Nephron progenitor cell (in vitro differentiated cells): ENCODE measurements around the gene DNTT.
A peak's percentile ranks its signal among the peaks of the same experiment; 100 is the strongest.

ENCODE experiments used
- DNase-seq: peaks from one replicate; pipeline ENCODE4 v3.0.0; 2021
- H3K27ac Mint-ChIP-seq: 2 replicates; pipeline ENCODE4 v1.8.0; 2021; ENCODE audit warnings: mild to moderate bottlenecking, moderate library complexity, mixed read lengths
- H3K27me3 Mint-ChIP-seq: 2 replicates; pipeline ENCODE4 v1.8.0; 2021; ENCODE audit warnings: mild to moderate bottlenecking, low read depth, mixed read lengths; ENCODE audit not compliant: poor library complexity
- H3K36me3 Mint-ChIP-seq: 2 replicates; pipeline ENCODE4 v1.8.0; 2021; ENCODE audit warnings: low read depth, mixed read lengths
- H3K4me1 Mint-ChIP-seq: 2 replicates; pipeline ENCODE4 v1.8.0; 2021; ENCODE audit warnings: mixed read lengths
- H3K4me3 Mint-ChIP-seq: 2 replicates; pipeline ENCODE4 v1.8.0; 2021; ENCODE audit warnings: mild to moderate bottlenecking, moderate library complexity, mixed read lengths
- H3K9me3 Mint-ChIP-seq: 2 replicates; pipeline ENCODE4 v1.8.0; 2021; ENCODE audit warnings: mild to moderate bottlenecking, moderate library complexity, mixed read lengths
- CTCF ChIP-seq: fragments of 200-600 bp; sonication (generic); IDR thresholded peaks from 2 replicates; pipeline ENCODE4 v1.5.0; 2021; ENCODE audit warnings: antibody characterized with exemption

DNTT gene

GRCh38 chr10:96309628-96310320 is 5.5 kb downstream of the DNTT start:
- Mint-ChIP-seq H3K9me3 (no peaks in the 10 kb centered on the region), H3K36me3 (no peaks in the 10 kb centered on the region), H3K27me3 (no peaks in the 10 kb centered on the region), H3K27ac (peak overlapping the region; percentile 99), H3K4me3 (peak overlapping the region; percentile 19), H3K4me1 (peaks cover 40% of the 10 kb centered on the region)
- DNase-seq, result no peak
- no peak for TF ChIP-seq CTCF

- TF ChIP-seq CTCF, result no peak
- DNase-seq, result no peak
- no peak overlapping the region for H3K4me3 Mint-ChIP-seq
- no peaks in the 10 kb centered on the region for H3K9me3 Mint-ChIP-seq
- peaks cover 40% of the 10 kb centered on the region for H3K4me1 Mint-ChIP-seq
- H3K36me3 Mint-ChIP-seq, result no peaks in the 10 kb centered on the region
- peak overlapping the region; percentile 99 for H3K27ac Mint-ChIP-seq
- H3K27me3 Mint-ChIP-seq, result no peaks in the 10 kb centered on the region
These were observed 6.1 kb downstream of the DNTT start for GRCh38 chr10:96310321-96310669.

- Mint-ChIP-seq H3K4me1 (peaks cover 38% of the 10 kb centered on the region), H3K36me3 (no peaks in the 10 kb centered on the region), H3K27ac (peak overlapping the region; percentile 47), H3K9me3 (no peaks in the 10 kb centered on the region), H3K4me3 (no peak overlapping the region), H3K27me3 (no peaks in the 10 kb centered on the region)
- DNase-seq, result no peak
- no peak for TF ChIP-seq CTCF
These were observed 7.0 kb downstream of the DNTT start for GRCh38 chr10:96311180-96311715.

GRCh38 chr10:96313344-96313743 is 9.1 kb downstream of the DNTT start:
- H3K4me3 Mint-ChIP-seq, result no peak overlapping the region
- no peaks in the 10 kb centered on the region for H3K36me3 Mint-ChIP-seq
- no peak for DNase-seq
- no peaks in the 10 kb centered on the region for H3K27me3 Mint-ChIP-seq
- H3K4me1 Mint-ChIP-seq, result peaks cover 24% of the 10 kb centered on the region
- no peak overlapping the region for H3K27ac Mint-ChIP-seq
- TF ChIP-seq CTCF, result no peak
- no peaks in the 10 kb centered on the region for H3K9me3 Mint-ChIP-seq

GRCh38 chr10:96317067-96317833 is 13.0 kb downstream of the DNTT start:
- H3K4me1 Mint-ChIP-seq, result peaks cover 10% of the 10 kb centered on the region
- H3K9me3 Mint-ChIP-seq, result no peaks in the 10 kb centered on the region
- H3K27ac Mint-ChIP-seq, result no peak overlapping the region
- no peak for DNase-seq
- no peaks in the 10 kb centered on the region for H3K27me3 Mint-ChIP-seq
- H3K4me3 Mint-ChIP-seq, result no peak overlapping the region
- no peak for TF ChIP-seq CTCF
- H3K36me3 Mint-ChIP-seq, result no peaks in the 10 kb centered on the region
